PC-9 (cell line): ENCODE measurements around the gene CRADD. TPM values are rescaled to one million over a fixed set of nuclear protein-coding genes. Genes with fewer than 3 reads are reported as not detected.

Source experiments
- BruUV-seq: library from RNA; stranded (reverse); fragments of 400-500 nt; replicated peaks from 2 replicates; lab custom pipeline; 2021; lab: Mats Ljungman, UMichigan
- CTCF ChIA-PET: fragments of 300-600 bp; sonication (Branson Sonifier 250); formaldehyde crosslinking; loops from one replicate; lab custom pipeline; 2022; ENCODE audit warnings: antibody characterized with exemption; lab: Charles Lee
- POLR2A ChIA-PET: fragments of 300-600 bp; sonication (Branson Sonifier 250); formaldehyde crosslinking; loops from one replicate; lab custom pipeline; 2022; ENCODE audit warnings: antibody characterized with exemption; ENCODE audit not compliant: unreplicated experiment; lab: Charles Lee
- DNase-seq, 2 experiments: peaks; one replicate each; pipeline versions ENCODE4 v3.0.0 to v3.0.0-alpha.2; 2015 to 2022; ENCODE audit warnings: mixed read lengths in 1 of 2
- H2AFZ ChIP-seq: fragments of 200-600 bp; sonication (generic); 2 replicates; pipeline ENCODE4 v1.8.1; 2017; ENCODE audit warnings: antibody characterized with exemption
- H3F3A ChIP-seq: fragments of 200-600 bp; sonication (generic); 2 replicates; pipeline ENCODE4 v1.8.1; 2017; ENCODE audit warnings: antibody characterized with exemption, mild to moderate bottlenecking, low read depth; ENCODE audit not compliant: insufficient read depth
- H3K27ac ChIP-seq: fragments of 200-600 bp; sonication (generic); 2 replicates; pipeline ENCODE4 v1.6.1; 2016; ENCODE audit warnings: mixed run types
- H3K27me3 ChIP-seq: fragments of 200-600 bp; sonication (generic); 2 replicates; pipeline ENCODE4 v1.6.1; 2016; ENCODE audit warnings: low read depth, mixed run types; ENCODE audit not compliant: insufficient read depth
- H3K36me3 ChIP-seq: fragments of 200-600 bp; sonication (generic); 2 replicates; pipeline ENCODE4 v1.6.1; 2016; ENCODE audit warnings: low read depth, mixed run types
- H3K4me1 ChIP-seq: fragments of 200-600 bp; sonication (generic); replicated peaks from 2 replicates; pipeline ENCODE4 v1.6.1; 2016; ENCODE audit warnings: mixed run types; ENCODE audit not compliant: insufficient read depth
- H3K4me2 ChIP-seq: fragments of 200-600 bp; sonication (generic); 2 replicates; pipeline ENCODE4 v1.6.1; 2017; ENCODE audit warnings: mixed run types
- H3K4me3 ChIP-seq: fragments of 200-600 bp; sonication (generic); 2 replicates; pipeline ENCODE4 v1.6.1; 2016; ENCODE audit warnings: mixed run types
- H3K79me2 ChIP-seq: fragments of 200-600 bp; sonication (generic); 2 replicates; pipeline ENCODE4 v1.6.1; 2017; ENCODE audit warnings: low read depth, mixed run types
- H3K9me2 ChIP-seq: fragments of 200-600 bp; sonication (generic); 2 replicates; pipeline ENCODE4 v1.8.1; 2017; ENCODE audit warnings: mild to moderate bottlenecking; ENCODE audit not compliant: insufficient read depth
- H3K9me3 ChIP-seq: fragments of 200-600 bp; sonication (generic); 2 replicates; pipeline ENCODE4 v1.8.1; 2016; ENCODE audit warnings: low read depth; ENCODE audit not compliant: insufficient read depth
- H4K20me1 ChIP-seq: fragments of 200-600 bp; sonication (generic); 2 replicates; pipeline ENCODE4 v1.8.1; 2017; ENCODE audit not compliant: insufficient read depth
- EZH2 ChIP-seq: fragments of 200-600 bp; sonication (generic); IDR thresholded peaks from 2 replicates; pipeline ENCODE4 v1.8.0; 2017; ENCODE audit warnings: antibody characterized with exemption, low read depth
- intact Hi-C: fragments of 100-400 bp; cut with micrococcal nuclease; formaldehyde crosslinking; loops from one replicate; pipeline ENCODE4 v1.10.0; 2022; ENCODE audit not compliant: unreplicated experiment
- total RNA-seq: library from RNA; stranded (reverse); gene quantifications from 2 replicates; pipeline ENCODE4 v1.2.3, GENCODE V29; 2021
- TF ChIP-seq, protein P1 (sequence below): fragments of 200-600 bp; sonication (generic); conservative IDR thresholded peaks from 2 replicates; pipeline ENCODE4 v1.6.1; 2017; ENCODE audit warnings: mixed run types, antibody characterized with exemption, mild to moderate bottlenecking, moderate library complexity

Gene CRADD
- total RNA-seq, 1 experiment from 2014 or later: 7.6 TPM

DNA sequence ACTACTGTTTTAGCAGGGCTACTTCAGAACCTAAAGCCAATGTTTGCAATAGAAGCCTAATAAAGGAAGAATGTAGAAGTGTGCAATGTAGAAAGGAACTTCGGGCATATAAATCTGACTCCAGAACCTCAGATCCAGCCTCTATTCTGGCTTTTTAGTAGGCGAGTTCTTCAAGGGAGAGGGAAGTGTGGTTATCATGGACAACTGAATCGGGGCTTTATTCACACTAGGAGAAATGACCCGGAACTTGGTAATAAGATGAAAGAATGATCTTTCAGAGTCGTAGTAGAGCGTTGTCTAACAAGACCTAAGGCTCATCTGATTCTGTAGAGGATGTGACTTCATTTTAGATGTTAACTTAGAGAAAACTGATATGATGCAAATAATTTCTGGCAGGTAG lies 72.9 kb downstream of the CRADD start:
- no peak overlapping the region for H3K4me3 ChIP-seq
- no TSS peak for BruUV-seq
- no peak for DNase-seq
- ChIA-PET POLR2A (interaction anchor here (0.6 kb wide), 1 partner anchor 9 kb away, joined by 4 read pairs; no protein-coding TSS in a partner anchor), CTCF (no interaction called here)
- no peaks in the 10 kb centered on the region for H3F3A ChIP-seq
- H3K4me2 ChIP-seq: no peak overlapping the region
- no peak overlapping the region for H3K27ac ChIP-seq
- TF ChIP-seq, protein P1, sequence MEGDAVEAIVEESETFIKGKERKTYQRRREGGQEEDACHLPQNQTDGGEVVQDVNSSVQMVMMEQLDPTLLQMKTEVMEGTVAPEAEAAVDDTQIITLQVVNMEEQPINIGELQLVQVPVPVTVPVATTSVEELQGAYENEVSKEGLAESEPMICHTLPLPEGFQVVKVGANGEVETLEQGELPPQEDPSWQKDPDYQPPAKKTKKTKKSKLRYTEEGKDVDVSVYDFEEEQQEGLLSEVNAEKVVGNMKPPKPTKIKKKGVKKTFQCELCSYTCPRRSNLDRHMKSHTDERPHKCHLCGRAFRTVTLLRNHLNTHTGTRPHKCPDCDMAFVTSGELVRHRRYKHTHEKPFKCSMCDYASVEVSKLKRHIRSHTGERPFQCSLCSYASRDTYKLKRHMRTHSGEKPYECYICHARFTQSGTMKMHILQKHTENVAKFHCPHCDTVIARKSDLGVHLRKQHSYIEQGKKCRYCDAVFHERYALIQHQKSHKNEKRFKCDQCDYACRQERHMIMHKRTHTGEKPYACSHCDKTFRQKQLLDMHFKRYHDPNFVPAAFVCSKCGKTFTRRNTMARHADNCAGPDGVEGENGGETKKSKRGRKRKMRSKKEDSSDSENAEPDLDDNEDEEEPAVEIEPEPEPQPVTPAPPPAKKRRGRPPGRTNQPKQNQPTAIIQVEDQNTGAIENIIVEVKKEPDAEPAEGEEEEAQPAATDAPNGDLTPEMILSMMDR: no peak
- TF ChIP-seq EZH2: no peak
- H3K27me3 ChIP-seq: no peaks in the 10 kb centered on the region
- H3K9me3 ChIP-seq: no peaks in the 10 kb centered on the region; the same call in 1 of the 2 replicates
- H3K36me3 ChIP-seq: no peaks in the 10 kb centered on the region
- no peaks in the 10 kb centered on the region for H4K20me1 ChIP-seq
- no peaks in the 10 kb centered on the region for H3K79me2 ChIP-seq
- H3K4me1 ChIP-seq: no peaks in the 10 kb centered on the region
- intact Hi-C loops: no loop called here
- H2AFZ ChIP-seq: no peak overlapping the region
- H3K9me2 ChIP-seq: no peaks in the 10 kb centered on the region

- Histone ChIP-seq H3K79me2 (no peaks in the 10 kb centered on the region), H3K9me3 (no peaks in the 10 kb centered on the region; the same call in 1 of the 2 replicates), H4K20me1 (no peaks in the 10 kb centered on the region), H3K4me3 (no peak overlapping the region), H3K4me1 (no peaks in the 10 kb centered on the region), H3K9me2 (no peaks in the 10 kb centered on the region), H3K4me2 (no peak overlapping the region), H3K36me3 (no peaks in the 10 kb centered on the region), H2AFZ (no peak overlapping the region), H3K27ac (no peak overlapping the region), H3K27me3 (no peaks in the 10 kb centered on the region), H3F3A (no peaks in the 10 kb centered on the region)
- no TSS peak for BruUV-seq
- intact Hi-C loops: no loop called here
- TF ChIP-seq, protein P1: no peak
- no peak for TF ChIP-seq EZH2
- ChIA-PET POLR2A (no interaction called here), CTCF (no interaction called here)
- DNase-seq: no peak
Observed at GRCh38 chr12:93751864-93752610, 74.9 kb downstream of the CRADD start.

DNA sequence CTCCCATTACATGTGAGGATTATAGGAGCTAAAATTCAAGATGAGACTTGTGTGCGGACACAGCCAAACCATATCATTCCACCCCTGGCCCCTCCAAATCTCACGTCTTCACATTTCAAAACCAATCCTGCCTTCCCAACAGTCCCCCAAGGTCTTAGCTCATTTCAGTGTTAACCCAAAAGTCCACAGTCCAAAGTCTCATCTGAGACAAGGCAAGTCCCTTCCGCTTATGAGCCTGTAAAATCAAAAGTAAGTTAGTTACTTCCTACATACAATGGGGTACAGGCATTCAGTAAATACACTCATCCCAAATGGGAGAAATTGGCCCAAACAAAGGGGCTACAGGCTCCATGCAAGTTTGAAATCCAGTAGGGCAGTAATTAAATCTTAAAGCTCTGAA lies 76.1 kb downstream of the CRADD start:
- H3K27me3 ChIP-seq: no peaks in the 10 kb centered on the region
- H3K9me2 ChIP-seq: no peaks in the 10 kb centered on the region
- intact Hi-C loops: no loop called here
- no peak overlapping the region for H3K27ac ChIP-seq
- H3K4me1 ChIP-seq: no peaks in the 10 kb centered on the region
- no TSS peak for BruUV-seq
- no peaks in the 10 kb centered on the region for H3F3A ChIP-seq
- H3K4me2 ChIP-seq: no peak overlapping the region
- ChIA-PET POLR2A (no interaction called here), CTCF (no interaction called here)
- no peak overlapping the region for H2AFZ ChIP-seq
- no peaks in the 10 kb centered on the region for H3K79me2 ChIP-seq
- no peaks in the 10 kb centered on the region for H3K36me3 ChIP-seq
- no peak overlapping the region for H3K4me3 ChIP-seq
- DNase-seq: no peak
- TF ChIP-seq EZH2: no peak
- TF ChIP-seq, protein P1: no peak
- no peaks in the 10 kb centered on the region for H4K20me1 ChIP-seq
- no peaks in the 10 kb centered on the region; the same call in 1 of the 2 replicates for H3K9me3 ChIP-seq
